NCI-H1092 treated with DMSO at 0.1 percent for 48 hours (cell line): ENCODE measurements around the gene VPS39.
"Not testable (repeated sequence)": the region's sequence is repeated elsewhere in the genome, so short reads cannot be mapped to it uniquely, and the experiment has no call there.

Experiments
- DNase-seq: peaks from one replicate; lab custom pipeline; 2025; lab: John Stamatoyannopoulos, UW

VPS39 gene

DNA sequence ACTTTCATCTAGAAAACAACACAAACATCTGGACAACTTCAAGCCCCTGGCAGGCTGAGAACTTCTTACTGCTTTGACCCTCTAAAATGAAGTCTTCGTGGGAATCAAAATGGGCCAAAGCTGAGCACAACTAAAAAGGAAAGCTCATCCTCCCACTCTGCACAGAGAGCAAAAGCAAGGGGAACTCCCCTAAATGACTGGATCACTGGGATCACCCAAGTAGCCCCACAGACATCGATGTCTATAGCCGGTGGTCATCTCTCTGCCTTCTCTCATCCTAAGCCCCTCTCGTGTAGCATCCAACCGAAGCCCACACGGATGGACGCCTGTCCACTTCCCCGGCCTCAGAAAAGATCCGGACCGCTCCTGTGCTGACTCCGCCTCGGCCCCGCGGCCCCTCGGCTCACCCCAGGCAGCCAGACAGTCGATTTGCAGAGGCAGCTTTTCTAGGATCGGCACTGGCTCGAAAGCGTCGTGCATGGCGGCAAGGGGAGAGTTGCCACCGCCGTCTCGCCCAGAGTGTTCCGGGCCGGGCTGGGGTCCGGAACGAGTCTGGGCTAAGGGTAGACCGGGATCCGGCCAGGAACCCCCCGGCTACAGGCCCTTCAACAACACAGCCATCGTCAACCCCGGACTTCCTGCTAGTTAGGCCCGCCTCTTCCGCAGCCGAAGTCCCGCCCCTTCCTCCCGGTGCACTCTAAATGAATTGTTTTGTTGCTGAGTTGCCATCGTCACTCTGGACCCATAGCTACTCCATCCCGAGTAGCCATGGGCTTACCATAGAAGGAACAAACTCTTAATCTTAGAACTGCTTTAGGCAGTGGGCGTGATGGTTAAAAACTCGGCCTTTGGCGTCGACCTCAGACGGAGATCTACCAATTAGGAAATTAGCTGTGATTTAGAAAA, at the start of gene VPS39:
VPS39 (minus strand) TSS at position 631 of the 906 bp plus-strand sequence; CDS start at position 480, 151 bp downstream.
- DNase-seq: peak; percentile 52

DNA sequence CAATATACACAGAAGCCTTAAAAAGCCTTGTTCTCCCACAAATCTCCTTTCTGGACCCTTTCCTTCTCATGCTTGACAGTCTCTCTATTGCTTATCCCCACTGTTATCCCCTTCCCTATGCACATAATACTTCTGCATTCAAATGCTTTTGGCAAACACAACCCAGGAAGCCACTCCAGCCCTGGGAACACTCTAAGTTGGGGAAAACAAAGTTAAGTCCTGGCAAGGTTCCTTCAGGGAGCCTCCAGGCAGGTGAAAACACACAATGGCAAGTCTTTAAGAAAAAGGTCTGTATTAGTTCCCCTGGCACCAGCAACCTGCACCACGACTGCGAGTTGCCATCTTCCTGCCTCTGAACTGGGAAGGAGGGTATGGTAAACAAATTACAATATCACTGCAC, 45.2 kb upstream of the VPS39 start:
- DNase-seq: no peak

GRCh38 chr15:42240823-42241222, 32.7 kb upstream of the VPS39 start:
- no peak for DNase-seq

DNA sequence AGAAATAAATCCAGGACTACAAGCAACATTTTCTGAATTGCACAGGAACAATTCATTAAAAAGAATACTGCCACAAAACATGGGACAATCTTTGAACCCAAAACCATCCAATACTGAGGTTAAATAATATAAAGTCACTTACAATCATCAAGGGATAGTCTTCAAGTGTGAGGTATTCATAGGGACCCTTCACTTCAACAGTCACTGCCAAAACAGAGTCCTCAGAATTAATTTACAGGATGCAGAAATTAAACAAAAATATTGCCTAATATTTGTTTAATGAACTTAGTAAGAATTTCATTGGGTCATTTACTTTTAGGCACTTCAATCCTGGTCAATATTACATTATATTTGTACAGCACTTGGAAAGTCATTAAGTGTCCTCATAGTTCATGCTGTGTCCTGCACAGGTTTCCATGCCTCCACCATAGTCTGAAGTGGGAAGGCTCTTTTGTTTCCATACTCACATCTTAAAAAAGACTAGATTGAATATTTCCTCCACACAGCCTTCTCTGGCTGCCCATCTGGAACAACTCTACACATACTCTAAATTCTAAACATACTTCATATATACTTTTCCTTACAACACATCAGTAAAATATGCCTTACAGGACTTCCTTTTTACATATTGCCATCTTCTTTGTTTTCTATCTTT, 31.6 kb upstream of the VPS39 start:
- no peak for DNase-seq

DNA sequence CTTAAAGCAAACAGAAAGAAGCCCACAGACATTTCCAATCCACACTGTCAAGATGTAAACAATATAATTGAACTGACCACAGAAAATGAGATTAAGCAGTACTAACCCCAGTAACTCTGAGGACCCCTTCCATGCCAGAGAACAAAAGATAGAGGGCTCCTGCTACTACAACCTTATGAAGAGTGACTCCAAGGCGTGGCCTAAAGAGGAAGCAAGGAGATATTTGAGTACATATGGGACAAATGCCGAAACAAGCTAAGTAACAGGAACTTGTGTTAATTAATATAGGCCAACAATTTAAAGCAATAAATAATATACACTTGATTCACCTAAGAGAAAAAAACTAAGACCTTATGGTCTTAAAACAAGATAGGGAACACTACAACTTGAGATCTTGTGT, 25.0 kb upstream of the VPS39 start:
- DNase-seq: no peak

DNA sequence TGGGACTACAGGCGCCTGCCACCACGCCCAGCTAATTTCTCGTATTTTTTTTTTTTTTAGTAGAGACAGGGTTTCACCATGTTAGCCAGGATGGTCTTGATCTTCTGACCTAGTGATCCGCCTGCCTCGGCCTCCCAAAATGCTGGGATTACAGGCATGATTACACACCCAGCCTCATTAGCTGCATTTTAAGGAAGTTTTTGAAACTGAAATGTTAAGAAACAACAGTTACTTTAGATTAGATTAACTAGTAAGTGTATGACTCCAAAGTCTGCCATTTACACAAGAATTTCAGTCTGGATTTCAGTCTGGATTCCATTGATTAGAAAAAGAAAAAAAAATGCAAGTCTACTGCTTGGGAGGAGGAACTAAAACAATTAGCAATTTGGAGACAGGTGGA, 24.5 kb upstream of the VPS39 start:
- DNase-seq: no peak

GRCh38 chr15:42231088-42231487, 23.0 kb upstream of the VPS39 start:
- no peak for DNase-seq

DNA sequence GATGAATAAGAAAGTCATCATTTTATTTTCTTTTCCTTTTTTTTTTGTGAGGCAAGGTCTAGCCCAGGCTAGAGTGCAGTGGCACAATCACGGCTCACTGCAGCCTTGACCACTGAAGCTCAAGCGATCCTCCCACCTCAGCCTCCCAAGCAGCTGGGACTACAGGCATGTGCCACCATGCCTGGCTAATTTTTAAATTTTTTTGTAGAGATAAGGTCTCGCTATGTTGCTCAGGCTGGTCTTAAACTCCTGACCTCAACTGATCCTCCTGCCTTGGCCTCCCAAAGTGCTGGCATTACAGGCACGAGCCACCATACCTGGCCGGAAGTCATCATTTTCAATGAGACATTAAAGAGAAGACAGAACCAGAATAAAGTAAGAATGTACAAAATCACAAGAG, 20.9 kb upstream of the VPS39 start:
- not testable (repeated sequence) for DNase-seq

DNA sequence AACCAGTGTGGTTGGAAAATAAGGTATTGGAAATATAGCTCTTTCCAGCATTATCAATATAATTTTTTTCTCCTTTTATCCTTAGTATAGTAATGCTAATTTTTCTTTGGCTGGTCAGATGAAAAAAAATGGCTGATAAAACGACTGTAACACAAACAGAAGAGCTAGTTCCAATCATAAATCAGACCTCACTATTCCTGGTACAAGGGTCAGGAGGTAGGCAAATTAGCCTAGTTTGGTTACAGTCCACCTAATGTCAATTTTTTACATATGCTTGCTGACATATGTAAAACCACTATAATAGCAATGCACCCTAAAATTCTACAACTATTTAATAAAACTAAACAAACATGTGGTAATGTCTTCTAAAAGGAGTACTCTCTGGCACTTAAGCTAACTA, 19.9 kb upstream of the VPS39 start:
- DNase-seq: no peak

GRCh38 chr15:42226648-42227047, 18.5 kb upstream of the VPS39 start:
- DNase-seq: no peak

DNA sequence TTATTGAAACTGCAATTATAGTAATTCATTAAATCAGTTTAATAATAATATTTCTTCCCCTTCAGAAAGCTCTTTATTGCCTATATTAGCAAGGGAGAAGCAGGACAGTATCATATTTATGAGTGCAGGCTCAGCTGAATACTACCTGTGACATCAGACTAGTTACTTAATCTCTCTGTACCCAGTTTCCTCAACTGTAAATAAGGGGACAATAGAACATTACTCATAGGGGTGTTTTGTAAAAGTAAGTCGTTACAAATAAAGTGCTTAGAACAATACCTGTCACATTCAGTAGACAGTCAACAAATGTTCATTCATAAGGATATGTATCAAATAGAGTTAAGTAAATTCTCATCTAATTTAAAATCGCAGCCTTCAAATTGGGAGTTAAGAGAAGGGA, 12.1 kb upstream of the VPS39 start:
- no peak for DNase-seq

GRCh38 chr15:42218953-42219592, 11.0 kb upstream of the VPS39 start:
- no peak for DNase-seq

DNA sequence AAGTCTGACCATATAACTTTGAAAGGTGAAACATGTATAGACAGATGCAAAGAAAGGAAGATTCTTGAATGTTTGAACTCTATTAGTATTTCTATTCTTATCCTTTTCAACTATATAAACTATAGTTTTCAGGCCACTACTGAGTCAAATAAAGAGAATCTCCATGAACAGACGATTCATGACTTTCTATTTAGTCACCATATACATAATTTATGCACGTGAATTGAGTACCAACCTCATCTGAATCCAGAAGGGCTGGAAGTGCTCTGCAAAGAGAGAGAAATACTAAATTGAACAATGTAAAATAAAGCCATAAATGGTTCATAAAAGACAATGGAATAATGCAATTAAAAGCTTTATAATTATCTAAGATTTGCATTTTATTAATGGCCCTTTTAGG, 9.5 kb upstream of the VPS39 start:
- no peak for DNase-seq

- no peak for DNase-seq
These were observed 8.1 kb upstream of the VPS39 start for GRCh38 chr15:42215913-42216829.

DNA sequence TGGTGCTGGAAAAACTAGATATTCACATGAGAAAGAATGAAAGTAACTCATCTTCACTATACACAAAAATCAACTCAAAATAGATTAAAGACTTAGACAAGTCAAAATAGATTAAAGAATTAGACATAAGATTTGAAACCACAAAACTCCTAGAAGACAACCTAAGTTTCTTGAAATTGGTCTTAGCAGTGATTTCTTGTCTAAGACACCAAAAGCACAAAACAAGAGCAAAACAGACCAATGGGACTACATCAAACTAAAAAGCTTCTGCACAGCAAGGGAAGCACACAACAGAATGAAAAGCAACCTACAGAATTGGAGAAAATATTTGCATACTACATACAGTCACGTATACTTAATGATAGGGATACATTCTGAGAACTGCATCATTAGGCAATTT, 6.5 kb upstream of the VPS39 start:
- no peak for DNase-seq

GRCh38 chr15:42213511-42213910, 5.4 kb upstream of the VPS39 start:
- DNase-seq: no peak

GRCh38 chr15:42210696-42211095, 2.6 kb upstream of the VPS39 start:
- no peak for DNase-seq

- DNase-seq: no peak
These were observed 1.7 kb downstream of the VPS39 start for GRCh38 chr15:42206406-42206805.

- no peak for DNase-seq
These were observed 4.2 kb downstream of the VPS39 start for GRCh38 chr15:42203891-42204290.

- DNase-seq: no peak
These were observed 5.5 kb downstream of the VPS39 start for GRCh38 chr15:42202653-42203052.

- DNase-seq: no peak
These were observed 6.3 kb downstream of the VPS39 start for GRCh38 chr15:42201801-42202200.

GRCh38 chr15:42199126-42199525, 9.0 kb downstream of the VPS39 start:
- DNase-seq: no peak
